ENCODE data around the gene DNAH11. TPM values are rescaled to one million over a fixed set of nuclear protein-coding genes. Genes with fewer than 3 reads are reported as not detected.

DNAH11 gene
- total RNA-seq, 1 experiment from 2014 or later, result 0.39 TPM

- RAD21 ChIA-PET (ENCODE audit: low non-redundant PET in 1 of 2, low total read pairs in 2 of 2, uncharacterized antibody in 2 of 2, unreplicated experiment in 2 of 2), result interaction anchor here in 1 of 2 experiments (1.2 kb wide), 1 partner anchor 512 kb away, joined by 3 read pairs; no protein-coding TSS in a partner anchor
- no peaks in the 10 kb centered on the region for H3K9me2 ChIP-seq (ENCODE audit: insufficient read depth)
- no peaks in the 10 kb centered on the region for H3K9me3 ChIP-seq (ENCODE audit: control insufficient read depth in 1 of 2, insufficient read depth in 1 of 2, low read depth in 1 of 2, low read length in 2 of 2)
- H4K20me1 ChIP-seq (ENCODE audit: insufficient read depth), result no peaks in the 10 kb centered on the region
- intact Hi-C loops (cut with micrococcal nuclease), result loop anchor here (2.0 to 10.0 kb wide), 4 partner anchors 235 to 984 kb away; no protein-coding TSS in a partner anchor
- CTCF ChIA-PET, result interaction anchor here (0.7 to 4.2 kb wide), 5 partner anchors 234 to 514 kb away, joined by 3 to 65 read pairs (median 9); no protein-coding TSS in a partner anchor
- BruUV-seq (replicated peaks), result no TSS peak
- no peak for TF ChIP-seq ELF1 (IDR thresholded peaks at IDR 0.05; ENCODE audit: borderline replicate concordance, low read depth)
- no peak for DNase-seq (ENCODE audit: low read depth, low spot score)
- H3K27me3 ChIP-seq (ENCODE audit: insufficient read depth, low read length), result no peaks in the 10 kb centered on the region
- no peak overlapping the region for H3K4me3 ChIP-seq (replicated peaks in 1 of 2; ENCODE audit: low read depth in 1 of 2, low read length in 2 of 2)
- no peak overlapping the region for H3K27ac ChIP-seq (ENCODE audit: low read depth, low read length)
- H3K4me1 ChIP-seq (ENCODE audit: control insufficient read depth in 1 of 2, insufficient read depth in 2 of 2, low read length in 2 of 2), result no peaks in the 10 kb centered on the region
- POLR2A ChIA-PET, result no interaction called here
- H2AFZ ChIP-seq (ENCODE audit: low read depth, low read length, poor library complexity, severe bottlenecking), result no peak overlapping the region
- H3K9ac ChIP-seq (ENCODE audit: low read length), result no peak overlapping the region
- no peak for ATAC-seq
- no peak overlapping the region for H3K4me2 ChIP-seq (ENCODE audit: low read length)
- no peaks in the 10 kb centered on the region for H3K36me3 ChIP-seq (ENCODE audit: control insufficient read depth in 1 of 2, insufficient read depth in 2 of 2, low read length in 2 of 2)
- H3K79me2 ChIP-seq (ENCODE audit: insufficient read depth, low read length), result no peaks in the 10 kb centered on the region
These were observed 223.4 kb downstream of the DNAH11 start for GRCh38 chr7:21766218-21766617.

- H3K4me2 ChIP-seq (ENCODE audit: low read length), result peak overlapping the region; percentile 15; the same call in 1 of the 2 replicates
- no peaks in the 10 kb centered on the region for H3K9me2 ChIP-seq (ENCODE audit: insufficient read depth)
- ATAC-seq (peak; percentile 100), DNase-seq (ENCODE audit: low read depth, low spot score) (peak; percentile 91)
- no peak overlapping the region for H3K27ac ChIP-seq (ENCODE audit: low read depth, low read length)
- ChIA-PET POLR2A (no interaction called here), CTCF (interaction anchor here (0.5 to 4.2 kb wide), 22 partner anchors 10 to 991 kb away, joined by 3 to 65 read pairs (median 4); no protein-coding TSS in a partner anchor), RAD21 (ENCODE audit: low non-redundant PET in 1 of 2, low total read pairs in 2 of 2, uncharacterized antibody in 2 of 2, unreplicated experiment in 2 of 2) (interaction anchor here (0.8 to 1.4 kb wide), 5 partner anchors 270 to 513 kb away, joined by 3 to 7 read pairs (median 3); no protein-coding TSS in a partner anchor)
- H3K27me3 ChIP-seq (ENCODE audit: insufficient read depth, low read length), result no peaks in the 10 kb centered on the region
- no peaks in the 10 kb centered on the region for H4K20me1 ChIP-seq (ENCODE audit: insufficient read depth)
- no peak overlapping the region for H2AFZ ChIP-seq (ENCODE audit: low read depth, low read length, poor library complexity, severe bottlenecking)
- H3K4me3 ChIP-seq (replicated peaks in 1 of 2; ENCODE audit: low read depth in 1 of 2, low read length in 2 of 2), result no peak overlapping the region
- TF ChIP-seq CTCF (IDR thresholded peaks at IDR 0.05 in 2 of 3, conservative IDR thresholded peaks at IDR 0.05 in 1 of 3; ENCODE audit: borderline replicate concordance in 1 of 3, insufficient read depth in 1 of 3, low read depth in 2 of 3, low read length in 2 of 3) (peak; percentile 85 to 98 (median 92)), SIN3A (IDR thresholded peaks at IDR 0.05; ENCODE audit: low read depth) (no peak), EZH2phosphoT487 (IDR thresholded peaks at IDR 0.05; ENCODE audit: borderline replicate concordance) (no peak), MAX (IDR thresholded peaks at IDR 0.05) (no peak), CBX3 (IDR thresholded peaks at IDR 0.05; ENCODE audit: low read depth) (peak; percentile 60; the same call in 1 of the 2 replicates), ATF3 (IDR thresholded peaks at IDR 0.05) (no peak), SP1 (IDR thresholded peaks at IDR 0.05; ENCODE audit: low read depth) (no peak), SRF (IDR thresholded peaks at IDR 0.05; ENCODE audit: low read depth) (no peak), RAD21 (IDR thresholded peaks at IDR 0.05; ENCODE audit: low read depth) (peak; percentile 97), POLR2A (IDR thresholded peaks at IDR 0.05; ENCODE audit: borderline replicate concordance, extremely low read depth, insufficient read depth, insufficient read length) (no peak)
- H3K9me3 ChIP-seq (ENCODE audit: control insufficient read depth in 1 of 2, insufficient read depth in 1 of 2, low read depth in 1 of 2, low read length in 2 of 2), result no peaks in the 10 kb centered on the region
- no peaks in the 10 kb centered on the region for H3K36me3 ChIP-seq (ENCODE audit: control insufficient read depth in 1 of 2, insufficient read depth in 2 of 2, low read length in 2 of 2)
- H3K4me1 ChIP-seq (ENCODE audit: control insufficient read depth in 1 of 2, insufficient read depth in 2 of 2, low read length in 2 of 2), result no peaks in the 10 kb centered on the region
- no peak overlapping the region for H3K9ac ChIP-seq (ENCODE audit: low read length)
- BruUV-seq (replicated peaks), result no TSS peak
- intact Hi-C loops (cut with micrococcal nuclease), result loop anchor here (1.0 to 10.0 kb wide), 5 partner anchors 233 to 985 kb away; no protein-coding TSS in a partner anchor
- H3K79me2 ChIP-seq (ENCODE audit: insufficient read depth, low read length), result no peaks in the 10 kb centered on the region
These were observed 224.6 kb downstream of the DNAH11 start for GRCh38 chr7:21767300-21767900.

Measured in HCT116 (cell line).